Measurements from ENCODE around the gene CREB3L2.

DNA sequence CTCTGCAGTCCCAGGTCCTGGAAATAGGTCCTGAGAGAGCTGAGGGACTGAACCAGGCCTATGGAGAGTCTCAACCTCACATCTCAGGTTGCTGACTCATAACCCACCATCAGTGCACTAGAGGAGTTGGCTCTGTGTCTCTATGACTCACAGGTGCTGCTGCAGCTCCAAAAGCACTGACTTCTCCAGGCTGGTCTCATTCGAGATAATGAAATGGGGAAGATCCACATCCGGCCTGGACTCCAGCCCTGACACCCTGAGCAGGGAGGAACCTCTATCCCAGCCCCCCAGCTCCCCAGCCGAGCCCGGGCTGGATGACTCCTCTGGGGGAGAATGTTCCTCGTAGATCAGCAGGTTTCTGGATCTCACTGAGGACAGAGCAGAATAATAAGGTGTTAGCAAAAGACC is 119.6 kb downstream of the CREB3L2 start:
- TF ChIP-seq, protein P1, sequence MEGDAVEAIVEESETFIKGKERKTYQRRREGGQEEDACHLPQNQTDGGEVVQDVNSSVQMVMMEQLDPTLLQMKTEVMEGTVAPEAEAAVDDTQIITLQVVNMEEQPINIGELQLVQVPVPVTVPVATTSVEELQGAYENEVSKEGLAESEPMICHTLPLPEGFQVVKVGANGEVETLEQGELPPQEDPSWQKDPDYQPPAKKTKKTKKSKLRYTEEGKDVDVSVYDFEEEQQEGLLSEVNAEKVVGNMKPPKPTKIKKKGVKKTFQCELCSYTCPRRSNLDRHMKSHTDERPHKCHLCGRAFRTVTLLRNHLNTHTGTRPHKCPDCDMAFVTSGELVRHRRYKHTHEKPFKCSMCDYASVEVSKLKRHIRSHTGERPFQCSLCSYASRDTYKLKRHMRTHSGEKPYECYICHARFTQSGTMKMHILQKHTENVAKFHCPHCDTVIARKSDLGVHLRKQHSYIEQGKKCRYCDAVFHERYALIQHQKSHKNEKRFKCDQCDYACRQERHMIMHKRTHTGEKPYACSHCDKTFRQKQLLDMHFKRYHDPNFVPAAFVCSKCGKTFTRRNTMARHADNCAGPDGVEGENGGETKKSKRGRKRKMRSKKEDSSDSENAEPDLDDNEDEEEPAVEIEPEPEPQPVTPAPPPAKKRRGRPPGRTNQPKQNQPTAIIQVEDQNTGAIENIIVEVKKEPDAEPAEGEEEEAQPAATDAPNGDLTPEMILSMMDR (conservative IDR thresholded peaks at IDR 0.05): no peak
- TF ChIP-seq EZH2 (IDR thresholded peaks at IDR 0.05; ENCODE audit: low read depth): no peak

Data from PC-9 (cell line).